C4-2B (cell line): ENCODE results near the gene FOLR3.

Source experiments
- ZFX ChIP-seq: fragments of 450-650 bp; IDR thresholded peaks from 2 replicates; pipeline ENCODE4 v1.6.1; 2017
- TF ChIP-seq, protein P1 (sequence below): fragments of 450-650 bp; conservative IDR thresholded peaks from 2 replicates; pipeline ENCODE4 v1.5.1; 2017; ENCODE audit warnings: mild to moderate bottlenecking

DNA sequence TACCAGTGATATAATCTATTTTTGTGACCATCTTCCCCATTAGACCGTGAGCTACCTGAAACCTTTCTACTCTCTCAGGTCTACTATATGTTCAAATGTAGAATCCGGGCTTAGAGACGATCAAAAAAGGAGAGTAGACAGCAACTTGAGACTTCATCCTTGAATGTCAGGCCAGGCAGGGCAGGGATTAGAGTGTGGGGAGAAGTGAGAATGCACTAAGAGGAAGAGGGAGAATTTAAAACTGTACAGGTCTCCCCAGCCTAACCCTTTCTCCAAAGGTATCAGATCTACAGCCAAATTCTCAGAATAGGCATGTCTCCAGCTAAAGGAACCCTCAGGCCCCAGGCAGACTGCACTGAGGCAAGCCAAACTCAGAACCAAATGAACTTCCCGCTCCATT is 33.4 kb upstream of the FOLR3 start:
- TF ChIP-seq ZFX = no peak
- TF ChIP-seq, protein P1, sequence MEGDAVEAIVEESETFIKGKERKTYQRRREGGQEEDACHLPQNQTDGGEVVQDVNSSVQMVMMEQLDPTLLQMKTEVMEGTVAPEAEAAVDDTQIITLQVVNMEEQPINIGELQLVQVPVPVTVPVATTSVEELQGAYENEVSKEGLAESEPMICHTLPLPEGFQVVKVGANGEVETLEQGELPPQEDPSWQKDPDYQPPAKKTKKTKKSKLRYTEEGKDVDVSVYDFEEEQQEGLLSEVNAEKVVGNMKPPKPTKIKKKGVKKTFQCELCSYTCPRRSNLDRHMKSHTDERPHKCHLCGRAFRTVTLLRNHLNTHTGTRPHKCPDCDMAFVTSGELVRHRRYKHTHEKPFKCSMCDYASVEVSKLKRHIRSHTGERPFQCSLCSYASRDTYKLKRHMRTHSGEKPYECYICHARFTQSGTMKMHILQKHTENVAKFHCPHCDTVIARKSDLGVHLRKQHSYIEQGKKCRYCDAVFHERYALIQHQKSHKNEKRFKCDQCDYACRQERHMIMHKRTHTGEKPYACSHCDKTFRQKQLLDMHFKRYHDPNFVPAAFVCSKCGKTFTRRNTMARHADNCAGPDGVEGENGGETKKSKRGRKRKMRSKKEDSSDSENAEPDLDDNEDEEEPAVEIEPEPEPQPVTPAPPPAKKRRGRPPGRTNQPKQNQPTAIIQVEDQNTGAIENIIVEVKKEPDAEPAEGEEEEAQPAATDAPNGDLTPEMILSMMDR = no peak
